Neural cell (in vitro differentiated cells): ENCODE results near the gene PLD5. TPM values are rescaled to one million over a fixed set of nuclear protein-coding genes. Genes with fewer than 3 reads are reported as not detected.

ENCODE experiments used
- H2AFZ ChIP-seq: fragments of 200-600, 300-800 bp; sonication (generic), shearing (Covaris generic); 2 replicates; pipeline ENCODE4 v1.6.0; 2014; ENCODE audit warnings: low read depth, mild to moderate bottlenecking, antibody characterized with exemption, low read length, moderate library complexity
- H3F3A ChIP-seq: fragments of 200-600 bp; shearing (Covaris generic); 2 replicates; pipeline ENCODE4 v1.6.1; 2016; ENCODE audit warnings: mild to moderate bottlenecking, moderate library complexity, mixed read lengths, antibody characterized with exemption, low read length; ENCODE audit not compliant: insufficient read depth, poor library complexity, severe bottlenecking
- H3K27ac ChIP-seq: fragments of 200-600, 300-800 bp; sonication (generic), shearing (Covaris generic); 2 replicates; pipeline ENCODE4 v1.5.1; 2014; ENCODE audit warnings: mild to moderate bottlenecking, low read length, moderate library complexity
- H3K27me3 ChIP-seq: fragments of 300-800, 200-600 bp; sonication (generic), shearing (Covaris generic); 2 replicates; pipeline ENCODE4 v1.6.0; 2014; ENCODE audit warnings: mild to moderate bottlenecking, low read depth, low read length, moderate library complexity; ENCODE audit not compliant: insufficient read depth
- H3K36me3 ChIP-seq: fragments of 300-800, 200-600 bp; sonication (generic), shearing (Covaris generic); 2 replicates; pipeline ENCODE4 v1.5.1; 2014; ENCODE audit warnings: mild to moderate bottlenecking, antibody characterized with exemption, low read length, moderate library complexity; ENCODE audit not compliant: insufficient read depth
- H3K4me2 ChIP-seq: fragments of 300-800, 200-600 bp; sonication (generic), shearing (Covaris generic); 2 replicates; pipeline ENCODE4 v1.6.0; 2014; ENCODE audit warnings: mild to moderate bottlenecking, low read length
- H3K4me3 ChIP-seq: fragments of 300-800, 200-600 bp; sonication (generic), shearing (Covaris generic); 2 replicates; pipeline ENCODE4 v1.5.1; 2014; ENCODE audit warnings: mild to moderate bottlenecking, low read length, moderate library complexity
- H3K79me2 ChIP-seq: fragments of 200-600 bp; shearing (Covaris generic); replicated peaks from 2 replicates; pipeline ENCODE4 v1.6.0; 2014; ENCODE audit warnings: mild to moderate bottlenecking, low read length, moderate library complexity; ENCODE audit not compliant: insufficient read depth
- H3K9ac ChIP-seq: fragments of 300-800, 200-600 bp; sonication (generic), shearing (Covaris generic); 2 replicates; pipeline ENCODE4 v1.6.1; 2016; ENCODE audit warnings: mild to moderate bottlenecking, low read length, mixed read lengths
- H3K9me2 ChIP-seq: fragments of 200-600 bp; shearing (Covaris generic); 2 replicates; pipeline ENCODE4 v1.6.1; 2016; ENCODE audit warnings: mild to moderate bottlenecking, low read length, mixed read lengths; ENCODE audit not compliant: insufficient read depth
- H3K9me3 ChIP-seq: fragments of 200-600, 300-800 bp; sonication (generic), shearing (Covaris generic); 2 replicates; pipeline ENCODE4 v1.6.1; 2016; ENCODE audit warnings: mild to moderate bottlenecking, mixed run types, low read length, moderate library complexity, mixed read lengths
- H4K20me1 ChIP-seq: fragments of 200-600 bp; shearing (Covaris generic); 2 replicates; pipeline ENCODE4 v1.6.1; 2016; ENCODE audit warnings: mild to moderate bottlenecking, mixed run types; ENCODE audit not compliant: insufficient read depth
- CTCF ChIP-seq: fragments of 450-650 bp; IDR thresholded peaks from 2 replicates; pipeline ENCODE4 v1.5.1; 2014; ENCODE audit warnings: antibody characterized with exemption, mild to moderate bottlenecking, moderate library complexity; ENCODE audit not compliant: poor library complexity, severe bottlenecking
- EP300 ChIP-seq: fragments of 450-650 bp; conservative IDR thresholded peaks from 2 replicates; pipeline ENCODE4 v1.6.1; 2014; ENCODE audit warnings: antibody characterized with exemption, mild to moderate bottlenecking, moderate library complexity; ENCODE audit not compliant: poor library complexity, severe bottlenecking
- EZH2 ChIP-seq: fragments of 200-600, 300-800 bp; shearing (Covaris generic), sonication (generic); IDR thresholded peaks from 2 replicates; pipeline ENCODE4 v1.6.1; 2014; ENCODE audit warnings: antibody characterized with exemption, low read length, borderline replicate concordance, mild to moderate bottlenecking; ENCODE audit not compliant: insufficient read depth, poor library complexity, severe bottlenecking
- MXI1 ChIP-seq: fragments of 450-650 bp; conservative IDR thresholded peaks from 2 replicates; pipeline ENCODE4 v1.6.1; 2014; ENCODE audit warnings: antibody characterized with exemption, mild to moderate bottlenecking; ENCODE audit not compliant: poor library complexity, severe bottlenecking
- POLR2AphosphoS5 ChIP-seq: IDR thresholded peaks from 2 replicates; pipeline ENCODE4 v1.6.1; 2012
- RAD21 ChIP-seq: fragments of 450-650 bp; conservative IDR thresholded peaks from 2 replicates; pipeline ENCODE4 v1.6.1; 2014; ENCODE audit warnings: antibody characterized with exemption, mild to moderate bottlenecking, moderate library complexity
- SMC3 ChIP-seq: fragments of 450-650 bp; conservative IDR thresholded peaks from 2 replicates; pipeline ENCODE4 v1.6.1; 2014; ENCODE audit warnings: antibody characterized with exemption, mild to moderate bottlenecking, moderate library complexity; ENCODE audit not compliant: poor library complexity
- TAF1 ChIP-seq: IDR thresholded peaks from 2 replicates; pipeline ENCODE4 v1.6.1; 2012; ENCODE audit warnings: low read depth
- polyA plus RNA-seq: library from polyadenylated mRNA; depleted of rRNA; stranded (reverse); fragments of >200 nt; gene quantifications from 2 replicates; pipeline ENCODE4 v1.2.3, GENCODE V29; 2014
- small RNA-seq, 3 experiments: library from RNA; depleted of rRNA; stranded (forward); fragments of <200 nt; gene quantifications; one replicate each; pipeline ENCODE3, GENCODE V24; 2012
- TF ChIP-seq, protein P1 (sequence below): IDR thresholded peaks from 2 replicates; pipeline ENCODE4 v1.6.1; 2012; ENCODE audit warnings: borderline replicate concordance

Gene PLD5
- polyA plus RNA-seq, 1 donor from 2014 or later: 0.64 TPM

GRCh38 chr1:242034392-242034791 is 490.1 kb downstream of the PLD5 start:
- TF ChIP-seq POLR2AphosphoS5 (no peak), RAD21 (no peak), MXI1 (no peak)
- no peaks in the 10 kb centered on the region for H3K9me3 ChIP-seq
- no peaks in the 10 kb centered on the region for H3K79me2 ChIP-seq
- H3K27me3 ChIP-seq: no peaks in the 10 kb centered on the region
- no peak overlapping the region for H2AFZ ChIP-seq
- no peak overlapping the region for H3K4me3 ChIP-seq
- H3K9me2 ChIP-seq: no peaks in the 10 kb centered on the region
- H3K9ac ChIP-seq: no peak overlapping the region
- no peaks in the 10 kb centered on the region for H3F3A ChIP-seq
- no peaks in the 10 kb centered on the region for H4K20me1 ChIP-seq
- no peaks in the 10 kb centered on the region for H3K36me3 ChIP-seq
- no peak overlapping the region for H3K27ac ChIP-seq
- H3K4me2 ChIP-seq: no peak overlapping the region

- no peak overlapping the region for H2AFZ ChIP-seq
- no peaks in the 10 kb centered on the region for H3K27me3 ChIP-seq
- no peaks in the 10 kb centered on the region for H3K36me3 ChIP-seq
- H3F3A ChIP-seq: no peaks in the 10 kb centered on the region
- no peaks in the 10 kb centered on the region for H3K9me3 ChIP-seq
- no peaks in the 10 kb centered on the region for H3K9me2 ChIP-seq
- H3K9ac ChIP-seq: no peak overlapping the region
- no peaks in the 10 kb centered on the region for H4K20me1 ChIP-seq
- H3K27ac ChIP-seq: no peak overlapping the region
- no peaks in the 10 kb centered on the region for H3K79me2 ChIP-seq
- TF ChIP-seq TAF1 (no peak), MXI1 (no peak), POLR2AphosphoS5 (no peak), EZH2 (no peak), EP300 (no peak), SMC3 (no peak), CTCF (no peak), RAD21 (no peak)
- TF ChIP-seq, protein P1, sequence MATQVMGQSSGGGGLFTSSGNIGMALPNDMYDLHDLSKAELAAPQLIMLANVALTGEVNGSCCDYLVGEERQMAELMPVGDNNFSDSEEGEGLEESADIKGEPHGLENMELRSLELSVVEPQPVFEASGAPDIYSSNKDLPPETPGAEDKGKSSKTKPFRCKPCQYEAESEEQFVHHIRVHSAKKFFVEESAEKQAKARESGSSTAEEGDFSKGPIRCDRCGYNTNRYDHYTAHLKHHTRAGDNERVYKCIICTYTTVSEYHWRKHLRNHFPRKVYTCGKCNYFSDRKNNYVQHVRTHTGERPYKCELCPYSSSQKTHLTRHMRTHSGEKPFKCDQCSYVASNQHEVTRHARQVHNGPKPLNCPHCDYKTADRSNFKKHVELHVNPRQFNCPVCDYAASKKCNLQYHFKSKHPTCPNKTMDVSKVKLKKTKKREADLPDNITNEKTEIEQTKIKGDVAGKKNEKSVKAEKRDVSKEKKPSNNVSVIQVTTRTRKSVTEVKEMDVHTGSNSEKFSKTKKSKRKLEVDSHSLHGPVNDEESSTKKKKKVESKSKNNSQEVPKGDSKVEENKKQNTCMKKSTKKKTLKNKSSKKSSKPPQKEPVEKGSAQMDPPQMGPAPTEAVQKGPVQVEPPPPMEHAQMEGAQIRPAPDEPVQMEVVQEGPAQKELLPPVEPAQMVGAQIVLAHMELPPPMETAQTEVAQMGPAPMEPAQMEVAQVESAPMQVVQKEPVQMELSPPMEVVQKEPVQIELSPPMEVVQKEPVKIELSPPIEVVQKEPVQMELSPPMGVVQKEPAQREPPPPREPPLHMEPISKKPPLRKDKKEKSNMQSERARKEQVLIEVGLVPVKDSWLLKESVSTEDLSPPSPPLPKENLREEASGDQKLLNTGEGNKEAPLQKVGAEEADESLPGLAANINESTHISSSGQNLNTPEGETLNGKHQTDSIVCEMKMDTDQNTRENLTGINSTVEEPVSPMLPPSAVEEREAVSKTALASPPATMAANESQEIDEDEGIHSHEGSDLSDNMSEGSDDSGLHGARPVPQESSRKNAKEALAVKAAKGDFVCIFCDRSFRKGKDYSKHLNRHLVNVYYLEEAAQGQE: no peak
- no peak overlapping the region for H3K4me3 ChIP-seq
- H3K4me2 ChIP-seq: no peak overlapping the region
These were observed 491.1 kb downstream of the PLD5 start for GRCh38 chr1:242033447-242033846.

Small RNAs within 50 kb of the gene (small RNA-seq; reads per million reads assigned to genes)
- gene AL360271.2 (0 reads per million in 3 experiments), gene RN7SKP12 (0 to 0.08 (median 0) reads per million in 3 experiments)
